A673 (cell line): Measurements from ENCODE around the gene ZNF124.

ENCODE experiments used
- EZH2 ChIP-seq: fragments of 200-600 bp; sonication (generic); IDR thresholded peaks from 2 replicates; pipeline ENCODE4 v1.6.1; 2017; ENCODE audit warnings: borderline replicate concordance, low read depth, mild to moderate bottlenecking, mixed read lengths, antibody characterized with exemption, low read length; ENCODE audit not compliant: poor library complexity, severe bottlenecking
- TF ChIP-seq, protein P1 (sequence below): fragments of 300-800, 200-600 bp; sonication (generic); conservative IDR thresholded peaks from 2 replicates; pipeline ENCODE4 v1.5.1; 2017; ENCODE audit warnings: low read depth, mild to moderate bottlenecking, antibody characterized with exemption, low read length, moderate library complexity, mixed read lengths

DNA sequence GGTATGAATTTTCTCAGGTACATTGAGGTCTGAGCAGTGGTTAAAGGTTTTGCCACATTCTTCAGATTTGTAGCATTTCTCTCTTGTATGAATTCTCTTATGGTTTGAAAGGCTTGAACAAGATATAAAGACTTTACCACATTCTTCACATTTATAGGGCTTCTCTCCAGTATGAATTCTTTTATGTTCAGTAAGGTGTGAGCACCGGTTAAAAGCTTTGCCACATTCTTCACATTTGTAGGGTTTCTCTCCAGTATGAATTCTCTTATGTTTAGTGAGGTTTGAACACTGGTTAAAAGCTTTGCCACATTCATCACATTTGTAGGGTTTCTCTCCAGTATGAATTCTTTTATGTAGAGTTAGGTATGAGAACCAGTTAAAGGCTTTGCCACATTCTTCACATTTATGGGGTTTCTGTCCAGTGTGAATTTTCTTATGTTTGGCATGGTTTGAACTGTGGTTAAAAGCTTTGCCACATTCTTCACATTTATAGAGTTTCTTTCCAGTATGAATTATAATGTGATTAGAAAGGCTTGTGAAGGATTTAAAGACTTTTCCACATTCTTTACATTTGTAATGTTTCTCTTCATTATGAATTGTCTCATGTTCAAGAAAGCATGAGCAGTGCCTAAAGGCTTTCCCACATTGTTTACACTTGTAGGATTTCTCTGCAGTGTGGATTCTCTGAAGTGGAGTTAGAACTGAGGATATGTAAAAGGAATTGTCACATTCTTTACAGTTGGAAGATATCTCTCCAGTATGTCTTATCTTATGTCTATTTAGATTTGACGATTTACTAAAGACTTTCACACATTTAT, 18.4 kb upstream of the ZNF124 start:
- TF ChIP-seq, protein P1, sequence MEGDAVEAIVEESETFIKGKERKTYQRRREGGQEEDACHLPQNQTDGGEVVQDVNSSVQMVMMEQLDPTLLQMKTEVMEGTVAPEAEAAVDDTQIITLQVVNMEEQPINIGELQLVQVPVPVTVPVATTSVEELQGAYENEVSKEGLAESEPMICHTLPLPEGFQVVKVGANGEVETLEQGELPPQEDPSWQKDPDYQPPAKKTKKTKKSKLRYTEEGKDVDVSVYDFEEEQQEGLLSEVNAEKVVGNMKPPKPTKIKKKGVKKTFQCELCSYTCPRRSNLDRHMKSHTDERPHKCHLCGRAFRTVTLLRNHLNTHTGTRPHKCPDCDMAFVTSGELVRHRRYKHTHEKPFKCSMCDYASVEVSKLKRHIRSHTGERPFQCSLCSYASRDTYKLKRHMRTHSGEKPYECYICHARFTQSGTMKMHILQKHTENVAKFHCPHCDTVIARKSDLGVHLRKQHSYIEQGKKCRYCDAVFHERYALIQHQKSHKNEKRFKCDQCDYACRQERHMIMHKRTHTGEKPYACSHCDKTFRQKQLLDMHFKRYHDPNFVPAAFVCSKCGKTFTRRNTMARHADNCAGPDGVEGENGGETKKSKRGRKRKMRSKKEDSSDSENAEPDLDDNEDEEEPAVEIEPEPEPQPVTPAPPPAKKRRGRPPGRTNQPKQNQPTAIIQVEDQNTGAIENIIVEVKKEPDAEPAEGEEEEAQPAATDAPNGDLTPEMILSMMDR = no peak
- no peak for TF ChIP-seq EZH2
